Right lobe of liver (tissue), 6 donors: ENCODE measurements around the gene PSMB7. TPM values are rescaled to one million over a fixed set of nuclear protein-coding genes. Genes with fewer than 3 reads are reported as not detected.
A peak's percentile ranks its signal among the peaks of the same experiment; 100 is the strongest.

Experiments
- ATAC-seq, 4 donors: fragments of 200-7000 bp; cut with Tn5 transposase; one replicate each; pipeline ENCODE4 v1.9.1; 2020; ENCODE audit warnings: mild to moderate bottlenecking in 4 of 4, moderate library complexity in 4 of 4
- DNase-seq, 3 donors: peaks; one replicate each; pipeline ENCODE4 v3.0.0-alpha.2; 2020
- H3K27ac ChIP-seq, 3 donors: fragments of 200-600 bp; one replicate each; pipeline ENCODE4 v1.8.0; 2022
- H3K27me3 ChIP-seq, 2 donors: fragments of 200-600 bp; one replicate each; pipeline ENCODE4 v1.8.0; 2022
- H3K36me3 ChIP-seq, 4 donors: fragments of 200-600 bp; sonication (generic) in 1 of 4; one replicate each; pipeline versions ENCODE4 v1.5.1 to v1.8.0; 2017 to 2022; ENCODE audit warnings: control low read depth in 1 of 4
- H3K4me1 ChIP-seq, 4 donors: fragments of 200-600 bp; sonication (generic) in 1 of 4; one replicate each; pipeline versions ENCODE4 v1.5.1 to v1.8.0; 2017 to 2022; ENCODE audit warnings: control low read depth in 1 of 4
- H3K4me3 ChIP-seq, 3 donors: fragments of 200-600 bp; one replicate each; pipeline ENCODE4 v1.8.0; 2022
- H3K9me3 ChIP-seq, 4 donors: fragments of 200-600 bp; sonication (generic) in 1 of 4; one replicate each; pipeline versions ENCODE4 v1.5.1 to v1.8.0; 2017 to 2022; ENCODE audit warnings: control low read depth in 1 of 4
- POLR2A ChIP-seq: fragments of 450-650 bp; IDR thresholded peaks from one replicate; pipeline ENCODE4 v1.6.1; 2017; ENCODE audit warnings: antibody characterized with exemption, mild to moderate bottlenecking
- WGBS: methylation state at CpG from one replicate; pipeline ENCODE4 v1.1.6; 2018; ENCODE audit warnings: low coverage, low lambda C conversion rate; ENCODE audit not compliant: insufficient coverage; ENCODE audit errors: missing lambda C conversion rate; 5-methylcytosine and 5-hydroxymethylcytosine counted together
- intact Hi-C, 2 donors: fragments of 100-400 bp; cut with DNase I; formaldehyde crosslinking; loops; one replicate each; pipeline versions ENCODE4 v1.11.2 to v1.14.1; 2022
- total RNA-seq, 6 experiments: library from RNA; depleted of rRNA in 2 of 6; stranded (reverse); fragments of >200 nt in 2 of 6; fragmentation: NEBNext Ultra II Directional in 3 of 6; extraction: Animal tissue kit (Norgen Biotek cat#: 25700) in 3 of 6; gene quantifications; one replicate each; pipeline versions ENCODE4 v1.1.0 to v1.2.4, GENCODE V29; 2016 to 2023
- TF ChIP-seq, protein P1 (sequence below), 4 donors: fragments of 200-600 bp in 3 of 4; fragments of 450-650 bp in 1 of 4; IDR thresholded peaks; one replicate each; pipeline versions ENCODE4 v1.5.1 to v1.8.0; 2016 to 2022; ENCODE audit warnings: antibody characterized with exemption in 4 of 4, mild to moderate bottlenecking in 2 of 4
- donor health status: DM: no; HTN: yes; CAD: no.
- donor health status: DM: no; HTN: no; CAD: no.
- donor health status: DM: no; HTN: no; CAD: no.
- donor health status: DM: no; HTN: yes; CAD: no.
- donor health status: DM: no; HTN: yes; CAD: no.

The PSMB7 gene
- total RNA-seq, 6 experiments from 2014 or later = 76.4 to 196 (median 96.8) TPM

DNA sequence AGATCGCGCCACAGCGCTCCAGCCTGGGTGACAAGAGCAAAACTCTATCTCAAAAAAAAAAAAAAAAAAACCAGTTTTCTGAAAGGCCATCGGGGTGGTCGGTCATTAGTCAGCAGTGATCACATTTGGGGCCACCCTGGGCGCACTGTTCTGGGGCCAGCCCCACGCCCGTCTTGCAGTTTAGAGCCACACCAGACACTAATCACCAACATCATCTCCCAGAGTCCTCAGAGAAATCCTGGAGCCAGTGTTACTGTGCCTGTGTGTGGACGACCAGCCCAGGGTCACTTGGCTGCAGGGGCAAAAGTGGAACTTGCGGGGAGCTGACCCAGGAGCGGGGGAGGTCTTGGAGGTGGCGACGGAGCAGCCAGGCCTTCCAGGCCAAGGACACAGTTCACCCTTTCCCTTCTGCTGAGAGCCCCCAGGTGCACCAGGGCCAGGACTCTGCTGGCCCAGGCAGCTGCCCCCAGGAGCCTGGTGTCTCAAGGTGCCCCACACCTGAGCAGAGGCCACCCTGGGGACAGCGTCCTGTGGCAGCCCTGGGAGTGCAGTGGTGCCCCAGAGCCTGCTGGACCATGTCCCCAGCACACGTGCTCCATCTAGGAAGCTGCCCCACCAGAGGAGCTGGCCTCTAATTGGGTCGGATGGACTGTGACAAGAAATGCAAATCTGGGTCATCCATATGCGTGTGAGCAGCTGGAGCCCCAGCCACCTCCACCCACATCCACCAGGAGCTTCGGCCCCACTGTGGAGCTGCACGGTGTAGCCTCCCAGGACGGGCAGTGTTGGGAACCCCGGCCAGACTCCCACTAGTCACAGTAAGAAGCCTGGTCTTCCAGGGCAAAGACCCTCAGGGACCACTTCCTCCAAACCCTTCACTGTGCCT is 106.4 kb downstream of the PSMB7 start:
- ATAC-seq = peak in 2 of 4 donors; percentile 5 to 23
- Histone ChIP-seq H3K27ac (no peak overlapping the region), H3K9me3 (no peaks in the 10 kb centered on the region)

DNA sequence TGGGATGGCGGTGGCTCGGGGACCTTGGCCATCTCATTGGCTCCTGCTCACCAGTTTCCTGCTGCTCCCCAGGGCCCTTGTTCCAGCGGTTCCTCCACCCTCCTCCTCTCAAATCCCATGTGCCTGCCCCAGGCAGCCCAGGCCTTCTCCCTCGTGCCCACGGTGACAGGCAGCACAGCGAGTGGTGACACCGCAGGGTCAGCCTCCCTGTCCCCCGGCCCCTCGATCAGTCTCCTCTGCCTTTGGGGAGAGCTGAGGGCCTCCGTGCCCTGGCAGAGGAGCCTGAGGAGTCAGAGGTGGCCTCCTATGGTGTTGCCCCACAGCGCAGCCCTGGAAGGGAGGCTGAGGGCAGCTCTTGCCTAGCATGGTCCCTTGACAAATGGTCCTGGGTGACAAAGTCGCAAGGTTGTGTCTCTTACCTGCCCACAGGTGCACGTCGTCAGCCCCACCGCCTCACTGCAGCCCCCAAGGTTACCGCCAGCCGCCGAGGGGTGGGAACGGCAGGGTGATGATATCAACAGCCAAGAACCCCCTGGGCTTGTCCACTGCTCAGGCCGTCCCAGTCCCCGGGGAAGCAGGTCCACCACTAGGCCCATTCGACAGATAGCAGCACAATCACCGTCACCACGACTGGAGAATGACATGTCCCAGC is 107.7 kb downstream of the PSMB7 start:
- WGBS = 98% methylated on average over 7 of the region's 24 CpGs
- TF ChIP-seq POLR2A = no peak
- TF ChIP-seq, protein P1, sequence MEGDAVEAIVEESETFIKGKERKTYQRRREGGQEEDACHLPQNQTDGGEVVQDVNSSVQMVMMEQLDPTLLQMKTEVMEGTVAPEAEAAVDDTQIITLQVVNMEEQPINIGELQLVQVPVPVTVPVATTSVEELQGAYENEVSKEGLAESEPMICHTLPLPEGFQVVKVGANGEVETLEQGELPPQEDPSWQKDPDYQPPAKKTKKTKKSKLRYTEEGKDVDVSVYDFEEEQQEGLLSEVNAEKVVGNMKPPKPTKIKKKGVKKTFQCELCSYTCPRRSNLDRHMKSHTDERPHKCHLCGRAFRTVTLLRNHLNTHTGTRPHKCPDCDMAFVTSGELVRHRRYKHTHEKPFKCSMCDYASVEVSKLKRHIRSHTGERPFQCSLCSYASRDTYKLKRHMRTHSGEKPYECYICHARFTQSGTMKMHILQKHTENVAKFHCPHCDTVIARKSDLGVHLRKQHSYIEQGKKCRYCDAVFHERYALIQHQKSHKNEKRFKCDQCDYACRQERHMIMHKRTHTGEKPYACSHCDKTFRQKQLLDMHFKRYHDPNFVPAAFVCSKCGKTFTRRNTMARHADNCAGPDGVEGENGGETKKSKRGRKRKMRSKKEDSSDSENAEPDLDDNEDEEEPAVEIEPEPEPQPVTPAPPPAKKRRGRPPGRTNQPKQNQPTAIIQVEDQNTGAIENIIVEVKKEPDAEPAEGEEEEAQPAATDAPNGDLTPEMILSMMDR (IDR thresholded peaks at IDR 0.05) = no peak
- no peaks in the 10 kb centered on the region for H3K27me3 ChIP-seq
- ATAC-seq (no peak), DNase-seq (no peak)
- H3K4me1 ChIP-seq = no peaks in the 10 kb centered on the region
- intact Hi-C loops = no loop called here
- H3K27ac ChIP-seq = no peak overlapping the region
- H3K4me3 ChIP-seq = no peak overlapping the region
- H3K36me3 ChIP-seq = peaks cover 0 to 23% (median 0%) of the 10 kb centered on the region in 4 donors
- no peaks in the 10 kb centered on the region for H3K9me3 ChIP-seq

More for the DNA sequence above, 106.4 kb downstream of the PSMB7 start:
- intact Hi-C loops = no loop called here
- H3K36me3 ChIP-seq = peaks cover 0 to 22% (median under 1%) of the 10 kb centered on the region in 4 donors
- H3K4me3 ChIP-seq = no peak overlapping the region
- H3K4me1 ChIP-seq = no peaks in the 10 kb centered on the region
- WGBS = 93% methylated on average over 3 of the region's 21 CpGs
- DNase-seq = no peak
- no peaks in the 10 kb centered on the region for H3K27me3 ChIP-seq
- TF ChIP-seq POLR2A = no peak
- TF ChIP-seq, protein P1 (IDR thresholded peaks at IDR 0.05) = no peak

DNA sequence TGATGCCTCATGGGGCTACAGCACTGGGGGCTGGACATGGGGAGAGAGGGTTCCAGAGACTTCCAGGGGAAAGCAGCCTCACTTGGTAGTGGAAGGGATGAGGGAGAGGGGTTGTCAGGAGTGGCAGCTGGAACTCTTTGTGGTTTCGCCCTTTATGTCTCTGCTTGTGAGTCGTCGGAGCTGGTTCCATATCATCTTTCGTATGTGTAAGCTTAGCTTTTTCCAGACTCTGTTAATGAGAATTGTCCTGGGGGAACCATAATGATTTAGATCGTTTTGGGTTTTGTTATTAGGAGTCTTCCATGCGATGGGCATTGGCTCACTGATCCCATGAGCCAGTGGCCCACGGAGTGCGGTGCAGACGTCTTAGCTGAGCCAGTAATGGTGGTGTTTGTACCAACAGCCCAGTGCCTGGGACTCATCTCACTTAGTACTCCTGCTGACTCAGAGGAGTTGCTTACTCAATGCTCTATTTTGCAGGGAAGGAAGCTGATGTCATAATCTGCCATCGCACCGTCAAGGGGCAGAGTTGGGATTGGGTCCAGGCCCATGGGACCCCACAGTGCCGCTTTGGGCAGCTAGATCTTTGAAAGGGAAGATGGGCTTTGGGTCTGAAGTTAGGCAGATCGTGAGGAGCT is 109.0 kb downstream of the PSMB7 start:
- no peak for DNase-seq
- H3K27ac ChIP-seq = no peak overlapping the region
- no peak overlapping the region for H3K4me3 ChIP-seq
- H3K4me1 ChIP-seq = no peaks in the 10 kb centered on the region
- no peaks in the 10 kb centered on the region for H3K9me3 ChIP-seq
- H3K27me3 ChIP-seq = no peaks in the 10 kb centered on the region
- TF ChIP-seq, protein P1 (IDR thresholded peaks at IDR 0.05) = no peak
- TF ChIP-seq POLR2A = no peak
- peak in 2 of 4 donors; percentile 11 to 19 for ATAC-seq
- WGBS = 46% methylated on average over 4 of the region's 13 CpGs
- H3K36me3 ChIP-seq = peaks cover 0 to 29% (median 0%) of the 10 kb centered on the region in 4 donors
- intact Hi-C loops = no loop called here

DNA sequence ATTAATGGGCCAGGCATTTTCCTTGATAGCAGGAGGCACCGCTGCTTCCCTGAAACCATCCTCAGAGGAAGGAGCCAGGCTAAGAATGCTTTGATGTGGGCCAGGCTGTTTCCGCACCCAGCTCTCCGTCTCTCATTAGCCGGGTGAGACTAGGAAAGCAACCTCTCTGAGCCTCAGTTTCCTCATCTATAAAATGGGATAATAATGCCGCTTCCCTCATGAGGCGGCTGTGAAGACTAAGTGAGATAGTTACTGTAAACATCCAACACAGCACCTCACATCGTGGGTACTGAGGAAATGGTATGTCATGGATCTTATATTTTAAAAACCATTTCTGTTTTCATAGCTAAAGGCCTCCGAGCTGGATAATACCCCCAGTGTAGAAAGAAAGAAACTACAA is 111.0 kb downstream of the PSMB7 start:
- Histone ChIP-seq H3K4me3 (no peak overlapping the region), H3K4me1 (no peaks in the 10 kb centered on the region), H3K27ac (no peak overlapping the region), H3K9me3 (no peaks in the 10 kb centered on the region), H3K36me3 (peaks cover 0 to 29% (median 0%) of the 10 kb centered on the region in 4 donors), H3K27me3 (no peaks in the 10 kb centered on the region)
- intact Hi-C loops = no loop called here
- 85% methylated on average over 6 of the region's 8 CpGs for WGBS
- ATAC-seq (no peak), DNase-seq (no peak)
- TF ChIP-seq POLR2A = no peak
